Globus pallidus (tissue), 1 donor: ENCODE measurements around the gene RALGPS1.
"Not testable (repeated sequence)": the region's sequence is repeated elsewhere in the genome, so short reads cannot be mapped to it uniquely, and the experiment has no call there.

Experiments used
- DNase-seq: peaks from one replicate; pipeline ENCODE4 v3.0.0-alpha.2; 2015; ENCODE audit warnings: low spot score

The RALGPS1 gene

DNA sequence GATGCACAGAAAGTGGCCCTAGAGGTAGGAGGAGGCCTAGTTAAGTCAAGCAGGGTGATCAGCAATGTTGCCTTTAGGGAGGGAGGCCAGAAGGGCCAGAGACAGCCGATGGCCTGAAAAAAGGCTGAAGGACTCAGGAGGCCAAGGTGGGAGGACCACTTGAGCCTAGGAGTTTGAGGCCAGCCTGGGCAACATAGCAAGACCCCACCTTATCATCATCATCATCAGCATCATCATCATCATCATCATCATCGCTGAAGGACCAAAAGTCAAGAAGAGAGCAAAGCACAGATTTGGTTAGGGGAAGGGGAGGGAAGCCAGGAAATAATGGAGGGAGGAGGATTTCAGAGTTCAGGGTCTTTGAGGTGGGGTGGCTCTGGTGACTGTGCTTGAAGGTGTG is 74.3 kb downstream of the RALGPS1 start:
- DNase-seq, result no peak

- DNase-seq, result peak; percentile 53
Observed at GRCh38 chr9:126989847-126990842, 75.6 kb downstream of the RALGPS1 start.

DNA sequence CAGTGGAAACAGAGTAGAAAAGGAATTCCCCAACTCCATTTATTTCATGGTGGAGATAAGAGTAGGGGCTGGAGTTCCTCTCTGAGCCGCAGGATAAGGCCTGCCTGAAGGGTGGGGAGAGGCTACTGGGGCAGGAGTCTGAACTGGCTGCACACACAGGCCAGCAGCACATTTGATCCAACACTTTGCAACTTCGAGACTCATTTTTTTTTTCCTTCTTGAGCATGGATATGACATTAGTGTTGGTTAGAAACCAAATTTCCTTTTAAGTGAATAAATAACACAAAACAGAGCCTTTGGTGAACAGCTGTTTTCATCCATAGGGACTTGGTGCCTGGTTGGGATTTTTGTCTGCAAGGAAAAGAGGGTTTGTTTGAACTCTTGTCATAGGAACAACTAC is 76.6 kb downstream of the RALGPS1 start:
- DNase-seq, result no peak

DNA sequence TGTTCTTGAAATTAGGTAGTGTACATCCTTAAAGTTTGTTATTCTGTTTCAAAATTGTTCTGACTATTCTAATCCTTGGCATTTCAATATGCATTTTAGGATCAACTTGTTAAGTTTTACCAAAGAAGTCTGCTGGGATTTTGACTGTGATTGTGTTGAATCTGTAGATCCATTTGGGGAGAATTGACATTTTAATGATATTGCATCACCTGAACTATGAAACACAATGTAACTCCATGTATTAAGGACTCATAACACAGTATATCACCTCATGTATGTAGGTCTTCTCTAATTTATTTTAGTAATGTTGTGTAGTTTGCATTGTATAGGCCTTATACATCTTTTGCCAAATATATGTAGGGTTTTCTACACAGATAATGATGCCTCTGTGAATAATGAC is 77.8 kb downstream of the RALGPS1 start:
- no peak for DNase-seq

- DNase-seq, result no peak
Observed at GRCh38 chr9:126999315-127000068, 84.9 kb downstream of the RALGPS1 start.

DNA sequence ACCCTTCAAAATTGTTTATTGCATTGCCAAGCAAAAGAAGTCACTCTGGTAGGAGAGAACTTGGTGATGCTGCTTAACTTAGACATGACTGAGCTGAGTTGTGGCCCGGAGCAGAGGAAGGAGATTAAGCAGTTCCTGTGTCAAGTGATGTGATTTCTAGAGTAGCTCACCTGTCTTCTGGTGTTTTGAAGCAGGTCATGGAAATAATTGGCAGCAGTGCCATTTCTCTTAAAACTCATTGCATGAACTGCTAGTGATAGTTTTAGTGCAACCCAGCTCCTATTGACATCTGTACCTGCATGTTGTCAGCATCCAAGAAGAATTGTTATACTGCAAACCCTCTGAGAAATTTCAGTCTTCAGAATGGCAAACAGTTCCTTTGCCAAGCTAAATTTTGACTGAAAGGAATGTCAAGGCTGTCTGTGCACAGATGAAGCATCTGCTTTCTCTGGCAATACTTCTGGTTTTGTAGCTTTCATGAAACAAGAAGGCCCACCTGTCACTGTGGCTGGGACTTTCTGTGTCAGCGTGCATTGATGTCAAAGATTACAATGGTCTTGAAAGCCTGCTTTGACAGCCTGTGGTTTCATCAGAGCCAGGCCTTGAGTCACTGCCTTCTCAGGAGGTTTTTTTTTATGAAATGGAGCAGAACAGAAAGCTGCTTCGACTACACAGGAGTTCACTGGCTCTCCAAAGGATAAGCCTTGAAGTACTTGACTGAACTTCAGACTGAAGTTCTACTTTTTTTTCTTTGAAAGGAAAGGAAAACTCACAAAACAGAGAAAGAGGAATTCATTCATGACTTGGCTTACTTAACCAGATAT is 90.6 kb downstream of the RALGPS1 start:
- DNase-seq, result no peak

- DNase-seq, result no peak
Observed at GRCh38 chr9:127005770-127006314, 91.3 kb downstream of the RALGPS1 start.

DNA sequence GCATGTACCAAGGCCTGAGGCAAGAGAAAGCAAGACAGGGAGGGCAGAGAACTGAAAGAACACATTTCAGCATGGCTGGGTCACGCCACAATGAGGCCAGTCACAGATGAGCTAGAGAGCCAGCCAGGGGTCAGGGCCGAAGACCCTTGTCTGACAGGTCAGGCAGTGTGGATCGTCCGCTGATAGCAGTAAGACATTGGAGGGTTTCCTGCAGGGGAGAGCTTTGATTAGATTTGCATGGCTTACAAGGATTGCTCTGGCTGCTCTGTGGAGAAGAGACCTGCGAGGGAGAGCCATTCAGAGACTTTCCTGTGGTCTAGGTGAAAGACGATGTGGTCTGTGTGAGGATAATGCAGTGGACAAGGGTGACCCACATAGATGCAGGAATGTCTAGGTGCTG is 93.1 kb downstream of the RALGPS1 start:
- DNase-seq, result no peak

DNA sequence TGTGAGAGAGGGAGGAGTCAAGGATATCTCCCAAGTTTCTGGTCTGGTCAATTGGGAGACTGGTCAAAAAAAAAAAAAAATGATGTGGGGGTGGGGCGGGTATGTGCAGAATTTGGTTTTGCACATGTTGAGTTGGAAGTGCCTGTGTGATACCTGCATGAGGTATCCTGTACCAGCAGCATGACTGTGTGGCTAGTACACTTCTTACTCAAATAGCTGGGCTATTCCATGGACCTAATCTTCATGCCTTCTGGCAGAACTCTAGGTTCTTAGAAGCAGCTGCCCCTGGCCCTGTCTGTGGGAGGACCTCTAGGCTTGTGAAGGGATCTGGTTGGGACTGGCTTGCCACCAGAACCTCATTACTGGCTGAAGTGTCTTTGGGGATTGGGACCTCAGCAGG is 93.5 kb downstream of the RALGPS1 start:
- no peak for DNase-seq

GRCh38 chr9:127011772-127012171 is 97.2 kb downstream of the RALGPS1 start:
- DNase-seq, result no peak

- no peak for DNase-seq
Observed at GRCh38 chr9:127012250-127012649, 97.7 kb downstream of the RALGPS1 start.

GRCh38 chr9:127013597-127013996 is 99.0 kb downstream of the RALGPS1 start:
- no peak for DNase-seq

- DNase-seq, result no peak
Observed at GRCh38 chr9:127014216-127014909, 99.8 kb downstream of the RALGPS1 start.

GRCh38 chr9:127014910-127015540 is 100.4 kb downstream of the RALGPS1 start:
- DNase-seq, result no peak

DNA sequence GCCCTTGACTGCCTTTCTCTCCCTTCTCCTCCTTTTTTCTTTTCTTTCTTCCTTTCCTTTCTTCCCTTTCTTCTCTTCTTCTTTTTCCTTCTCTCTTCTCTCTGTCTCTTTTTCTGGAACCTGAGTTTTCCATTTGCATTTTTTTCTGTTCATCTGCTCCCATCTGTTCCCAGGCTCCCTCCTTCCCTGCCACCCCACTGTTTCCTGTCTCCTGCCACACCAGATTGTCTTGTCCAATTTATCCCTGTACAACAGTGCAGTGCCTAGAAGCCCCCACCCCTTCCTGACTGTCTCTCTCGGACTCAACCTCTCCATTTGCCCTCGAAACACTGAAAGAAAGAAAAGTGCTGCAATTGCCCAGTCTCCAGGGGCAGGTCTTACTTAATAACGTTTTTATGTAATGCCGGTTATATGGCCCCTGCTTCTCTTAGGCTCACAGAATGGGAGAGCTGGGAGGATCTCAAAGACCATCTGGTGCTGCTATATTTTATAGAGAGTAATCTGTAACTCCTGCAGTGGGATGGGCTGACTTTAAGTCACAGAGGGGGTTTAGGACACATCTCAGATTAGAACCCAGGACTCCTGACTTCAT is 101.4 kb downstream of the RALGPS1 start:
- DNase-seq, result no peak

DNA sequence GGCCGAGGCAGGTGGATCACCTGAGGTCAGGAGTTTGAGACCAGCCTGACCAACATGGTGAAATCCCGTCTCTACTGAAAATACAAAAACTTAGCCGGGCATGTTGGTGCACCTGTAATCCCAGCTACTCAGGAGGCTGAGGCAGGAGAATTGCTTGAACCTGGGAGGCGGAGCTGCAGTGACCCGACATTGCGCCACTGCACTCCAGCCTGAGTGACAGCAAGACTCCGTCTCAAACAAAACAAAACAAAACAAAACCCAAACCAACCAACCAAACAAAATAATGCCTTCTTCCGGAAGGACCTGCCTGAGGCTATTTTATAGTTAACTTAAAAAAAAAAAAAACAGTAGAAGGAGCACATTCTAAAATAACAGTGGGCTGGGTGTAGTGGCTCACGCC is 103.4 kb downstream of the RALGPS1 start:
- not testable (repeated sequence) for DNase-seq

DNA sequence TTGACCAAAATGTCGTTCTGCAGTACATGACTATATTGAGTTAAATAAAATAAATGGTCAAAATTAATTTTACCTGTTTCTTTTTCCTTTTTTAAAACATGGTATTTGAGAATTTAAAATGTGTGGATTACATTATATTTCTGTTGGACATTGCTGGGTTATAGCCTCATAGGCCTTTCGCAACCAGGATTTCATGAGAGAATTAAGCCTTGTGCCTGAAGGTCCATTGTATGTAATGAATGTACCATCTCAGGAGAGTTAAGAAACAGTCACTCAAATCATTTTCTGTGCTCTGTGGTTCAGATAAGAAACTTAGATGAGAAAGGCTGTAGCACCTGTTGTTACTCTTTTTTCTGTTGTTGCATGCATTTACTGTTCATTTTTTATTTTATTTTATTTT is 104.4 kb downstream of the RALGPS1 start:
- no peak for DNase-seq

DNA sequence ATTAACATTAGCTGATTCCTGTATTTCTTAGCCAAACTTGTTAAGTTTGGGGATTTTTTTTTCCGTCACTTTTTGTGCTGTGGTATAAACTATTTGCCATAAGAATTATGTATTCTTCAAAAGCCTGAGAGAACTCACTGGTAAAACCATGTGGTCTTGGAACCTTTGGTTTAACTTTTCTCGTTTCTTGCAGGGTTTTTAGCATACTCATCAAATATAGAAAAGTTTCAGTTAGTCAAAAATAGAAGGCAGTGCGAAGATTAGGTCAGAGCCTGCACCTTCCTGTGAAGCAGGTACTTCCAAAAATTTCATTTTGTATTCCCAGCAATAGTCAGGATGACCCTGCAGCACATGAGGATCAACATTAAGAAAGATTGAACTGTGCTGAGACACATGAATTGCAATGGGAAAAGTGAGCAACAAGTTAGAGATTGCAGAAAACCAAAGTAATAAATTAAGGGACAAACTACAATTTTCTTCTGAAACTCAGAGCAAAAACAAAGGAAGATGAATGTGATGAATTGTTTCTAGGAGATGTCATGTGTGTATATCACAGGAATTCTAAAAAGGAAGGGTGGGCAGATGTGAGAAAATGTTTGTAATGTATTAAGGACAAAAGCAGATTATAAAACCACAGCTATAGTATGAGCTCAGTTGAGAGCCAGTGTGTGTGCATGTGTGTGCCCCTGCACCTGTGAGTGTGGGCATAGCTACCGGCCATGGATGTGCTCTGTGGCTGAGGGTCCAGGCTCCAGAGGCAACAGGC is 105.6 kb downstream of the RALGPS1 start:
- no peak for DNase-seq

GRCh38 chr9:127020802-127021078 is 106.2 kb downstream of the RALGPS1 start:
- DNase-seq, result no peak
